ENCODE data around the gene GALNT7. TPM values are rescaled to one million over a fixed set of nuclear protein-coding genes. Genes with fewer than 3 reads are reported as not detected.

The GALNT7 gene
- total RNA-seq, 1 experiment from 2014 or later = 51.6 TPM

DNA sequence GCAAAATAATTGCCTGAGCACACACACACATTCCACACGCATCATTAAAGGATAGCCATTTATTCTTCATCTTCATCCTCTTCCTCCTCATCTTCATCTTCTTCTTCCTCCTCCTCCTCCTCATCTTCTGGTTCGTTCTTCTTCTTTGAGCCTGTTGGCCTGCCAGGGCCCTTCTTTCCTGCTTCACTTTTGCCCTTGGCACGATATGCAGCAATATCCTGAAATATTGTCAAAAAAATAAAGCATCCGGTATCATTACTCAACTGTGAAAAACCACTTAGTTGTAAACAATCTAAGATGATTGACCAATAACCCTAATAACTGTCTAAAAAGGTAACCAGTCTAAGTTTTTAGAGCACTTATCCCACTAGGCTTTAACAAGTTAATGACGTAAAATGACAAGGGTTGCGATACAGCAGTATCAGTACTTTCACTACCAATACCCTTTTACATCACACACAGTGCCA is 163.4 kb downstream of the GALNT7 start:
- TF ChIP-seq, protein P1, sequence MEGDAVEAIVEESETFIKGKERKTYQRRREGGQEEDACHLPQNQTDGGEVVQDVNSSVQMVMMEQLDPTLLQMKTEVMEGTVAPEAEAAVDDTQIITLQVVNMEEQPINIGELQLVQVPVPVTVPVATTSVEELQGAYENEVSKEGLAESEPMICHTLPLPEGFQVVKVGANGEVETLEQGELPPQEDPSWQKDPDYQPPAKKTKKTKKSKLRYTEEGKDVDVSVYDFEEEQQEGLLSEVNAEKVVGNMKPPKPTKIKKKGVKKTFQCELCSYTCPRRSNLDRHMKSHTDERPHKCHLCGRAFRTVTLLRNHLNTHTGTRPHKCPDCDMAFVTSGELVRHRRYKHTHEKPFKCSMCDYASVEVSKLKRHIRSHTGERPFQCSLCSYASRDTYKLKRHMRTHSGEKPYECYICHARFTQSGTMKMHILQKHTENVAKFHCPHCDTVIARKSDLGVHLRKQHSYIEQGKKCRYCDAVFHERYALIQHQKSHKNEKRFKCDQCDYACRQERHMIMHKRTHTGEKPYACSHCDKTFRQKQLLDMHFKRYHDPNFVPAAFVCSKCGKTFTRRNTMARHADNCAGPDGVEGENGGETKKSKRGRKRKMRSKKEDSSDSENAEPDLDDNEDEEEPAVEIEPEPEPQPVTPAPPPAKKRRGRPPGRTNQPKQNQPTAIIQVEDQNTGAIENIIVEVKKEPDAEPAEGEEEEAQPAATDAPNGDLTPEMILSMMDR (IDR thresholded peaks at IDR 0.05; ENCODE audit: unreplicated experiment) = no peak
- CTCF ChIA-PET = interaction anchor here (1.6 kb wide), 1 partner anchor 39 kb away, joined by 6 read pairs; the partner anchor contains the start of gene SAP30
- intact Hi-C loops (cut with micrococcal nuclease; ENCODE audit: unreplicated experiment) = loop anchor here (5.0 kb wide), 1 partner anchor 85 kb away; no protein-coding TSS in a partner anchor
- H3K36me3 Mint-ChIP-seq (ENCODE audit: insufficient read depth, unreplicated experiment) = peaks cover 46% of the 10 kb centered on the region
- H3K27ac Mint-ChIP-seq (ENCODE audit: unreplicated experiment) = peak overlapping the region; percentile 60
- no peaks in the 10 kb centered on the region for H3K27me3 Mint-ChIP-seq (ENCODE audit: unreplicated experiment)
- H3K4me1 Mint-ChIP-seq (ENCODE audit: low read depth, unreplicated experiment) = peaks cover 19% of the 10 kb centered on the region
- no peak for DNase-seq
- BruUV-seq (replicated peaks) = no TSS peak
- H3K9me3 Mint-ChIP-seq (ENCODE audit: low read depth, unreplicated experiment) = no peaks in the 10 kb centered on the region
- H3K4me3 Mint-ChIP-seq (ENCODE audit: low read depth, unreplicated experiment) = peak overlapping the region; percentile 93

DNA sequence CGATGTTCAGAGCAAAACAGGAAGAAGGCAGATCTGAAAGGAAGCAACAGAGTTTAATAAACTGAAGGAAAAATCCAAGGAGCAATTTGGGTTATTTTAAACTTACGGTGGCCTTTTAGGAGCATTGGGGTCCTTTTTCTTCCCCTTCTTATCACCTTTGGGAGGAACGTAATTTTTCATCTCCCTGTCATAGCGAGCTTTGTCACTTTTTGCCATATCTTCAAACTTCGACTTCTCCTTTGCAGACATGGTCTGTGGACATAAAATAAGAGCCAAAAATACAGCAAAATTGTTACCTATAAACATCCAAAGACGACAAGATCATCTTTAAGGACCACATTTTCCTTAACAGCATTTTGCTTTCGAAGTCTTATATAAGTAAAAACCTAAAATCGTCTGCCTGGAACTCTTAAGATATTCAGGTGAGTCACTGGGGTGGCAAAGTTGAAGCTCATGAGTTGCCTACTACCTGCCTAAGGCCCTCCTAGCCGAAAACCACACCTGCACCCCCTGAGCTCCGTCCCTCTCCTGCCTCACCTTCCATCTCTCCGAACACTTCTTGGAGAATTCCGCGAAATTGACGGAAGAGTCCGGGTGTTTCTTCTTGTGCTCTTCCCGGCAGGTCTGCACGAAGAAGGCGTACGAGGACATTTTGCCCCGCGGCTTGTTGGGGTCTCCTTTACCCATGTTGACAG is 164.5 kb downstream of the GALNT7 start:
- peak overlapping the region; percentile 93 for H3K4me3 Mint-ChIP-seq (ENCODE audit: low read depth, unreplicated experiment)

DNA sequence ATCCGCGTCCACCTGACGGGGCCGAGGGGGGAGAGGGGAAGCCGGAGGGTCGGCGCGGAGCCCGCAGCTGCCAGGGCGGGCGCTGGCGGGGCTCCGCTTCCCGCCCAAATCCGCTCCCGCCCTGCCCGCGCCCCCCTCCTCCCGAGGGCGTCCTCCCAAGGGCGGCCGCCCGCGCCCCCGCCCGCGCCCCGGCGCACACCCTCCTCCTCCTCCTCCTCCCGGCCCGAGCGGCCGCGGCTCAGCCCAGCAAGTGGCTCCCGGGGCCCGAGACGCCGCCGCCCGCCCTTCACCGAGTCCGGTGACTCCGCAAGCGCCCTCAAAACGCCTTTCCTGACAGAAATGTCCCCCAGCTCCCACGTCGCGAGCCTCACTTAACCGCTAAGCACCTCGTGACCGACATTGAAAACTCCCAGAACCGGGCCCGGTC is 165.1 kb downstream of the GALNT7 start:
- no TSS peak for BruUV-seq (replicated peaks)
- peak; percentile 28 for DNase-seq

More for the DNA sequence above, 164.5 kb downstream of the GALNT7 start:
- BruUV-seq (replicated peaks) = no TSS peak
- TF ChIP-seq, protein P1 (IDR thresholded peaks at IDR 0.05; ENCODE audit: unreplicated experiment) = no peak
- CTCF ChIA-PET = interaction anchor here (1.6 kb wide), 1 partner anchor 37 kb away, joined by 6 read pairs; the partner anchor contains the start of gene SAP30
- H3K27me3 Mint-ChIP-seq (ENCODE audit: unreplicated experiment) = no peaks in the 10 kb centered on the region
- H3K4me1 Mint-ChIP-seq (ENCODE audit: low read depth, unreplicated experiment) = peaks cover 19% of the 10 kb centered on the region
- no peaks in the 10 kb centered on the region for H3K9me3 Mint-ChIP-seq (ENCODE audit: low read depth, unreplicated experiment)
- intact Hi-C loops (cut with micrococcal nuclease; ENCODE audit: unreplicated experiment) = loop anchor here (5.0 kb wide), 1 partner anchor 84 kb away; no protein-coding TSS in a partner anchor
- H3K36me3 Mint-ChIP-seq (ENCODE audit: insufficient read depth, unreplicated experiment) = peaks cover 46% of the 10 kb centered on the region
- peak overlapping the region; percentile 60 for H3K27ac Mint-ChIP-seq (ENCODE audit: unreplicated experiment)
- peak; percentile 4 for DNase-seq

More for the DNA sequence above, 165.1 kb downstream of the GALNT7 start:
- intact Hi-C loops (cut with micrococcal nuclease; ENCODE audit: unreplicated experiment) = loop anchor here (2.0 to 5.0 kb wide), 2 partner anchors 35 to 84 kb away; no protein-coding TSS in a partner anchor
- Mint-ChIP-seq H3K4me1 (ENCODE audit: low read depth, unreplicated experiment) (peaks cover 19% of the 10 kb centered on the region), H3K4me3 (ENCODE audit: low read depth, unreplicated experiment) (peak overlapping the region; percentile 93), H3K27ac (ENCODE audit: unreplicated experiment) (peak overlapping the region; percentile 60), H3K36me3 (ENCODE audit: insufficient read depth, unreplicated experiment) (peaks cover 46% of the 10 kb centered on the region), H3K9me3 (ENCODE audit: low read depth, unreplicated experiment) (no peaks in the 10 kb centered on the region), H3K27me3 (ENCODE audit: unreplicated experiment) (no peaks in the 10 kb centered on the region)
- CTCF ChIA-PET = interaction anchor here (0.8 to 2.3 kb wide), 4 partner anchors 32 to 87 kb away, joined by 4 to 12 read pairs (median 6); partner anchors contain the start of gene SAP30
- TF ChIP-seq, protein P1 (IDR thresholded peaks at IDR 0.05; ENCODE audit: unreplicated experiment) = no peak

All from Calu3 (cell line).